Prostate gland (tissue), 2 donors: ENCODE results near the gene ESPNL. TPM values are rescaled to one million over a fixed set of nuclear protein-coding genes. Genes with fewer than 3 reads are reported as not detected.

Source experiments
- DNase-seq: peaks from one replicate; pipeline ENCODE4 v3.0.0-alpha.2; 2019; ENCODE audit warnings: low spot score
- H3K27ac ChIP-seq, 2 donors: fragments of 200-600 bp; sonication (generic); 2 replicates each; pipeline ENCODE4 v1.5.1; 2017 to 2019
- H3K27me3 ChIP-seq: fragments of 200-600 bp; sonication (generic); replicated peaks from 2 replicates; pipeline ENCODE4 v1.5.1; 2019; ENCODE audit not compliant: insufficient read depth
- H3K36me3 ChIP-seq, 2 donors: fragments of 200-600 bp; sonication (generic); 1 replicate in 1 of 2; 2 replicates in 1 of 2; pipeline versions ENCODE4 v1.5.1 to v1.8.1; 2017 to 2019
- H3K4me1 ChIP-seq: fragments of 200-600 bp; sonication (generic); replicated peaks from 2 replicates; pipeline ENCODE4 v1.5.1; 2019
- H3K4me3 ChIP-seq, 2 donors: fragments of 200-600 bp; sonication (generic); 2 replicates each; pipeline ENCODE4 v1.5.1; 2017 to 2019
- H3K9me3 ChIP-seq: fragments of 200-600 bp; sonication (generic); 2 replicates; pipeline ENCODE4 v1.5.1; 2017
- POLR2A ChIP-seq: fragments of 450-650 bp; IDR thresholded peaks from one replicate; pipeline ENCODE4 v1.6.1; 2016; ENCODE audit warnings: antibody characterized with exemption, mild to moderate bottlenecking
- POLR2AphosphoS5 ChIP-seq: sonication (generic); formaldehyde crosslinking; IDR thresholded peaks from one replicate; pipeline ENCODE4 v1.6.1; 2017; ENCODE audit warnings: antibody characterized with exemption
- WGBS: methylation state at CpG from one replicate; pipeline ENCODE4 v1.1.5; 2018; 5-methylcytosine and 5-hydroxymethylcytosine counted together
- intact Hi-C: fragments of 100-400 bp; cut with DNase I; formaldehyde crosslinking; loops from one replicate; pipeline ENCODE4 v1.14.2; 2022
- total RNA-seq, 2 donors: library from RNA; depleted of rRNA; stranded (reverse); fragments of >200 nt; gene quantifications; one replicate each; pipeline ENCODE4 v1.1.0, GENCODE V29; 2016
- TF ChIP-seq, protein P1 (sequence below), 4 experiments: fragments of 200-600 bp in 2 of 4; fragments of 450-650 bp in 2 of 4; sonication (generic) in 2 of 4; IDR thresholded peaks; 1 replicate in 3 of 4; 2 replicates in 1 of 4; pipeline ENCODE4 v1.5.1; 2016 to 2019; ENCODE audit warnings: antibody characterized with exemption in 4 of 4, mild to moderate bottlenecking in 2 of 4, moderate library complexity in 2 of 4

ESPNL gene
- total RNA-seq, 2 donors from 2014 or later, result 0.68 to 3.9 TPM

DNA sequence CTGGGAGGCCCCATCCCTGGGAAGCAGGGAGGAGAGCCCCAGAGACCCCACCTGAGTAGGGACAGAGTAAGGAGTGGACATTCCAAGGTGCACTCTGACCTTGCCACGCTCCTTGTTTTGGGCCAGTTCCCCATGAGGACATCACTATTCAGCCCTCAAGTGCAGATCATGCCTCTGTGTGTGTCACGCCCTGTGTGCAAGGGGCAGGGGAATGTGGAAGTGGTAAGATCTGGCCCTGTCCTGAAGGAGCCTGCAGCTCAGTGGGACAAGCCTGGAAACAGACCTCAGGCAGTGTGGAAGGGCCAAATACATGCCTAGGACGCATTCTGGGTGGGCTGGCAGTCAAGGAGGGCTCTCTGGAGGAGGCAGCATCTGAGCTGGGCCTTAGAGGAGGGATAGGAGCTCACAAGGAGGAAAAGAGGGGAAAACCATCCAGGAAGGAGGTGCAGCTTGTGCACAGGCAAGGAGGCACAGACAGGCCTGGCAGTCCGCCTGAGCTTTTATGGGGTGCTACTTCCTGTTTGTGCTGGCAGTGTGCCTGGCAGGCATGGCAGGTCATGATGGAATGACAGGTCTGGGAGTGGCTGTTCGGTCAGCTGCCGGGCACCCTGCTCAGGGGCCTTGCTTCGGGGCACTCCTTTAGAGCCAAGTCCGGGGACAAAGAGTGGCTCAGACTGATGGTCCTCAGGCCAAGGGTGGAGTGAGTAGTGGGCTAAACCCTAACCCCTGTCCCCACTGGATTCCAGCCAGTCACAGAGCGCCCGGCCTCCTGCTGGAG, 41.6 kb downstream of the ESPNL start:
- H3K27me3 ChIP-seq, result no peaks in the 10 kb centered on the region
- no peaks in the 10 kb centered on the region for H3K9me3 ChIP-seq
- H3K4me1 ChIP-seq, result no peaks in the 10 kb centered on the region
- H3K36me3 ChIP-seq, result no peaks in the 10 kb centered on the region
- intact Hi-C loops, result no loop called here
- TF ChIP-seq, protein P1, sequence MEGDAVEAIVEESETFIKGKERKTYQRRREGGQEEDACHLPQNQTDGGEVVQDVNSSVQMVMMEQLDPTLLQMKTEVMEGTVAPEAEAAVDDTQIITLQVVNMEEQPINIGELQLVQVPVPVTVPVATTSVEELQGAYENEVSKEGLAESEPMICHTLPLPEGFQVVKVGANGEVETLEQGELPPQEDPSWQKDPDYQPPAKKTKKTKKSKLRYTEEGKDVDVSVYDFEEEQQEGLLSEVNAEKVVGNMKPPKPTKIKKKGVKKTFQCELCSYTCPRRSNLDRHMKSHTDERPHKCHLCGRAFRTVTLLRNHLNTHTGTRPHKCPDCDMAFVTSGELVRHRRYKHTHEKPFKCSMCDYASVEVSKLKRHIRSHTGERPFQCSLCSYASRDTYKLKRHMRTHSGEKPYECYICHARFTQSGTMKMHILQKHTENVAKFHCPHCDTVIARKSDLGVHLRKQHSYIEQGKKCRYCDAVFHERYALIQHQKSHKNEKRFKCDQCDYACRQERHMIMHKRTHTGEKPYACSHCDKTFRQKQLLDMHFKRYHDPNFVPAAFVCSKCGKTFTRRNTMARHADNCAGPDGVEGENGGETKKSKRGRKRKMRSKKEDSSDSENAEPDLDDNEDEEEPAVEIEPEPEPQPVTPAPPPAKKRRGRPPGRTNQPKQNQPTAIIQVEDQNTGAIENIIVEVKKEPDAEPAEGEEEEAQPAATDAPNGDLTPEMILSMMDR (IDR thresholded peaks at IDR 0.05), result no peak
- peak; percentile 80 for TF ChIP-seq POLR2AphosphoS5
- TF ChIP-seq POLR2A, result no peak
- DNase-seq, result peak; percentile 67
- no peak overlapping the region for H3K4me3 ChIP-seq
- WGBS, result 65% methylated on average over 10 of the region's 10 CpGs
- no peak overlapping the region for H3K27ac ChIP-seq

DNA sequence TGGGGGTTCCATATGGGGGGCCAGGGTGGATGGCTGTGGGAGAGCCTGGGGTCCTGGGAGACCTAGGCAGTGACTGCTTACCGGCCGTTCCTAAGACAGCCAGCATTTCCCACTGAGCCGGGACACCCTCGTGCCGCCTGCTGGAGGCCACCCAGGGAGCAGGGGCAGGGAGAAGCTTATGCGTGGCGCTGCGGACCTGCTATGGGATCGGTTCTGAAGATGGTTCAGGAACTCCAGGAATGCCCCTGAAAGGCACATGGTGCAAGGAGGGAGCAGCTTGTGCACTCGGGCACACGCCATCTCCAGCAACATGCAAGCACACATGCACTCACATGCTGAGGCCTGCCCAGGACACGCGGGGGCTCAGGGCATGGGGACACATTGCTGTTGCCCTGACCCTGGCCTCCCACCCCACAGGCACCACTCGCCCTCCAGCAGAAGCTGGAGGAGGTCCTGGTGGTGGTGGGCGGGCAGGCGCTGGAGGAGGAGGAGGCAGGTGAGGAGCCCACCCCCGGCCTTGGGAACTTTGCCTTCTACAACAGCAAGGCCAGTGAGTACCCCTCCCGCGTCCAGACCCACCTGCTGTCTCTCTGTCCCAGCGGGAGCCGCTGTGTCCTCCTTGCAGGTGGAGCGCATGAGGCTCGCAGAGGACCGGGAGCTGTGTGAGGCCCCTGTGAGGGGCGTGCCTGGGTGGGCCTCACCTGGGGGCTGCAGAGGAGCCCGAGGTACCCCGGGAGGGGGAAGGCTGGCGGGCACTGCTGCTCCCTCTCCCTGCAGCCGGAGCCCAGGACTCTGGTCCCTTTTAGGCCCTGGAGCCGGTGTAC, 42.5 kb downstream of the ESPNL start:
- Histone ChIP-seq H3K4me1 (no peaks in the 10 kb centered on the region), H3K27ac (no peak overlapping the region), H3K9me3 (no peaks in the 10 kb centered on the region), H3K36me3 (no peaks in the 10 kb centered on the region), H3K27me3 (no peaks in the 10 kb centered on the region), H3K4me3 (no peak overlapping the region)
- TF ChIP-seq POLR2AphosphoS5 (no peak), POLR2A (no peak)
- TF ChIP-seq, protein P1 (IDR thresholded peaks at IDR 0.05), result no peak
- intact Hi-C loops, result no loop called here
- 61% methylated on average over 25 of the region's 30 CpGs for WGBS
- DNase-seq, result no peak

DNA sequence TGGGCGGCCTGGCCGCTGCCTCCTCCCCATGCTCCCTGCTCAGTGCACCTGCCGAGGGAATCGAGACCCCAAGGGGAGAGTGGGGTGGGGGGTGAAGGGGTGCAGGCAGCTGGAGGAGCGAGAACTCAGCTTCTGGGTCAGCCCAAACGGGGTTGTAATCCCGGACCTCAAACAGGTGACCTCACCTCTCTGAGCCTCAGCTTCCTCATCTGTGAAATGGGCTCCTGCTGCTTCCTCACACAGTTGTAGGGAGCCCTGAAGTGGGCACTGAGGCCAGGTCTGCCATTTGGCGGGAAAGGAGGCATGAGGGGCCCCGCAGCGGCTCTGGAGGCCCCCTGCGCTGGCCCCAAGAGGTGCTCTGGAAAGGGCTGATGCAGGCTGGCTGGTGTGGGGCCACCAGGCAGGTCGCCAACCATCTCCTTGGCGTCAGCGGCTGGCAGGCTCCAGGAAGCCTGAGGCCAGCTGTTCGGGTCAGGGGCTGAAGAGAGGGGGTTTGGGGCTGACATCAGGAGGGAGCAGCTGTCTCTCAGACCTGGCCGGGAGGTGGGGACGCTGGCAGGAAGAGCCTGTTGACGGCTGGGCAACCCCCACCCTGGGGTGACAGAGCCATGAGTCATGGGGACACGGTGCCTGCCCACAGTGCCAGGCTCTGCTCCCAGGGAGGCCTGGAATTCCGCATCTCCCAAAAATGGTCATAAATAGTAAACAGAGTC, 43.3 kb downstream of the ESPNL start:
- Histone ChIP-seq H3K27me3 (no peaks in the 10 kb centered on the region), H3K4me3 (no peak overlapping the region), H3K9me3 (no peaks in the 10 kb centered on the region), H3K4me1 (no peaks in the 10 kb centered on the region), H3K27ac (no peak overlapping the region), H3K36me3 (no peaks in the 10 kb centered on the region)
- TF ChIP-seq POLR2AphosphoS5 (no peak), POLR2A (no peak)
- TF ChIP-seq, protein P1 (IDR thresholded peaks at IDR 0.05), result no peak
- no peak for DNase-seq
- WGBS, result 62% methylated on average over 20 of the region's 20 CpGs
- intact Hi-C loops, result no loop called here

DNA sequence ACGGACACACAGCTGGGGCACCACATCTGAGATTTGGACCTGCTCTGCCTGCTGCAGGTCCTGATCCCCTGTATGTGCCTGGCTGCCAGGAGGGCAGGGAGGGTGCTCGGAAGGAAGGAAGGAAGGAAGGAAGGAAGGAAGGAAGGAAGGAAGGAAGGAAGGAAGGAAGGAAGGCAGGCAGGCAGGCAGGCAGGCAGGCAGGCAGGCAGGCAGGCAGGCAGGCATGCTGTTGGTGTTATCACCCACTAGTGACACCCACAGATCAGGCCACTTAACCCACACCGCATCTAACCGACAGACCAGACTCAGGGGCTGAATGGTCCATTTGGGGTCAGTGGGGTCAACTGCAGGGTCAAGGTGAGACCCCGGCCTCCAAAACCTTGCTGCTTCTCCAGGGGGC, 44.1 kb downstream of the ESPNL start:
- 78% methylated on average over 5 of the region's 5 CpGs for WGBS
- TF ChIP-seq POLR2AphosphoS5, result no peak
- TF ChIP-seq, protein P1 (IDR thresholded peaks at IDR 0.05), result no peak
- H3K27me3 ChIP-seq, result no peaks in the 10 kb centered on the region
- no peaks in the 10 kb centered on the region for H3K9me3 ChIP-seq
- no peak overlapping the region for H3K27ac ChIP-seq
- no peaks in the 10 kb centered on the region for H3K4me1 ChIP-seq
- no peak for DNase-seq
- H3K4me3 ChIP-seq, result no peak overlapping the region
- H3K36me3 ChIP-seq, result no peaks in the 10 kb centered on the region
- intact Hi-C loops, result no loop called here
